Ovary (tissue), 3 donors: Measurements from ENCODE around the gene PPP2R5D.

Experiments used
- EP300 ChIP-seq: sonication (generic); formaldehyde crosslinking; IDR thresholded peaks from one replicate; pipeline ENCODE4 v1.6.1; 2017; ENCODE audit warnings: antibody characterized with exemption
- POLR2A ChIP-seq: fragments of 450-650 bp; IDR thresholded peaks from one replicate; pipeline ENCODE4 v1.6.1; 2017; ENCODE audit warnings: antibody characterized with exemption, mild to moderate bottlenecking, moderate library complexity
- TF ChIP-seq, protein P1 (sequence below), 3 donors: fragments of 450-650 bp in 2 of 3; fragments of 200-600 bp in 1 of 3; IDR thresholded peaks; one replicate each; pipeline versions ENCODE4 v1.5.1 to v1.8.0; 2016 to 2022; ENCODE audit warnings: antibody characterized with exemption in 3 of 3, mild to moderate bottlenecking in 1 of 3
- donor health status: DM: no; HTN: no; CAD: no.

GRCh38 chr6:43059168-43060033, 75.0 kb downstream of the PPP2R5D start, which contains the start of the genes KLC4 and MRPL2:
- peak; percentile 88 for TF ChIP-seq POLR2A
- TF ChIP-seq, protein P1, sequence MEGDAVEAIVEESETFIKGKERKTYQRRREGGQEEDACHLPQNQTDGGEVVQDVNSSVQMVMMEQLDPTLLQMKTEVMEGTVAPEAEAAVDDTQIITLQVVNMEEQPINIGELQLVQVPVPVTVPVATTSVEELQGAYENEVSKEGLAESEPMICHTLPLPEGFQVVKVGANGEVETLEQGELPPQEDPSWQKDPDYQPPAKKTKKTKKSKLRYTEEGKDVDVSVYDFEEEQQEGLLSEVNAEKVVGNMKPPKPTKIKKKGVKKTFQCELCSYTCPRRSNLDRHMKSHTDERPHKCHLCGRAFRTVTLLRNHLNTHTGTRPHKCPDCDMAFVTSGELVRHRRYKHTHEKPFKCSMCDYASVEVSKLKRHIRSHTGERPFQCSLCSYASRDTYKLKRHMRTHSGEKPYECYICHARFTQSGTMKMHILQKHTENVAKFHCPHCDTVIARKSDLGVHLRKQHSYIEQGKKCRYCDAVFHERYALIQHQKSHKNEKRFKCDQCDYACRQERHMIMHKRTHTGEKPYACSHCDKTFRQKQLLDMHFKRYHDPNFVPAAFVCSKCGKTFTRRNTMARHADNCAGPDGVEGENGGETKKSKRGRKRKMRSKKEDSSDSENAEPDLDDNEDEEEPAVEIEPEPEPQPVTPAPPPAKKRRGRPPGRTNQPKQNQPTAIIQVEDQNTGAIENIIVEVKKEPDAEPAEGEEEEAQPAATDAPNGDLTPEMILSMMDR (IDR thresholded peaks at IDR 0.05): peak in 1 of 3 donors; percentile 16
- no peak for TF ChIP-seq EP300
